ENCODE data around the gene SMIM35.

SMIM35 gene

DNA sequence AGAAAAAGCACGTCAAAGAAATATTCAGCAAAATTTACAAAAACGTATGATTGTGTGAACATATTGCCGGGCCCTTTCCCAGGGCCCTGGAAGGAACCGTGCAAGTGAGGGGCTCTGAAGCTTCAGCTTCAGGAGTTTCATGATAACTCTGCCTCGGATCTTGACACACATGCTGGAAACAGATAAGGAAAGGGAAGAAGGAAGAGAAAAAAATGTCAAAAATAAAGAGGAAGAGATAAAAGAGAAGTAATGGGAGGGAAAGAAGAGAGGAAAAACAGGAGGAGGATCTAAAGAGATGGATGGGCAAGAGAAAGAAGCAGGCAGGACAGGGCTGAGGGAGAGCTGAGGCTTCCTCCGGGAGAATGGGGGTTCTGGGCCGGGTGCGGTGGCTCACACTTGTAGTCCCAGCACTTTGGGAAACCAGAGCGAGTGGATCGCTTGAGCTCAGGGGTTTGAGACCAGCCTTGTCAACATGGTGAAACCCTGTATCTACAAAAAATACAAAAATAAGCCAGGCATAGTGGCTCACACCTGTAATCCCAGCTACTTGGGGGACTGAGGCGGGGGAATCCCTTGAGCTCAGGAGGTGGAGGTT lies 12.6 kb downstream of the SMIM35 start:
- DNase-seq (ENCODE audit: low read depth): no peak
- TF ChIP-seq, protein P1, sequence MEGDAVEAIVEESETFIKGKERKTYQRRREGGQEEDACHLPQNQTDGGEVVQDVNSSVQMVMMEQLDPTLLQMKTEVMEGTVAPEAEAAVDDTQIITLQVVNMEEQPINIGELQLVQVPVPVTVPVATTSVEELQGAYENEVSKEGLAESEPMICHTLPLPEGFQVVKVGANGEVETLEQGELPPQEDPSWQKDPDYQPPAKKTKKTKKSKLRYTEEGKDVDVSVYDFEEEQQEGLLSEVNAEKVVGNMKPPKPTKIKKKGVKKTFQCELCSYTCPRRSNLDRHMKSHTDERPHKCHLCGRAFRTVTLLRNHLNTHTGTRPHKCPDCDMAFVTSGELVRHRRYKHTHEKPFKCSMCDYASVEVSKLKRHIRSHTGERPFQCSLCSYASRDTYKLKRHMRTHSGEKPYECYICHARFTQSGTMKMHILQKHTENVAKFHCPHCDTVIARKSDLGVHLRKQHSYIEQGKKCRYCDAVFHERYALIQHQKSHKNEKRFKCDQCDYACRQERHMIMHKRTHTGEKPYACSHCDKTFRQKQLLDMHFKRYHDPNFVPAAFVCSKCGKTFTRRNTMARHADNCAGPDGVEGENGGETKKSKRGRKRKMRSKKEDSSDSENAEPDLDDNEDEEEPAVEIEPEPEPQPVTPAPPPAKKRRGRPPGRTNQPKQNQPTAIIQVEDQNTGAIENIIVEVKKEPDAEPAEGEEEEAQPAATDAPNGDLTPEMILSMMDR (conservative IDR thresholded peaks at IDR 0.05; ENCODE audit: low read length): no peak
- H3K4me3 ChIP-seq (ENCODE audit: low read length): no peak overlapping the region

DNA sequence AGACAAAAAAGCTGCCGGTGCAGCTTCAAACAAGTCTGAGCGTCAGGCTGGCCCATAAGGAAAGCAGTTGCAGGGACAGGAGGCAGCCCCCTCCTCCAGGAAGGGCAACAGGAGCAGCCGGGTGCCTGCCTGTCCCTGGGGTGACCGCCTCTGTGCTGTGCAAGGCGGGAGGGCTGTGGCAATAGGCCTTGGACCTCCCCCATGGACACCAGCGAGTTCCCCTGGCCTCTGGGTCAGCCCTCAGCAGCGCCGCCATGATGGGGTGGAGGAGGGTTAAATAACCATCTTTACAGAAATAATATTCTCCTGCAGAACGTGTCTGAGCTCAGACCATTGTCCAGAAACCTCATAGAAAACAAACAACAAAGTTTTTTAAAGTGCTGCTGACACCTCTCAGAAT lies 13.2 kb downstream of the SMIM35 start:
- TF ChIP-seq, protein P1 (conservative IDR thresholded peaks at IDR 0.05; ENCODE audit: low read length): no peak
- no peak overlapping the region for H3K4me3 ChIP-seq (ENCODE audit: low read length)
- no peak for DNase-seq (ENCODE audit: low read depth)

DNA sequence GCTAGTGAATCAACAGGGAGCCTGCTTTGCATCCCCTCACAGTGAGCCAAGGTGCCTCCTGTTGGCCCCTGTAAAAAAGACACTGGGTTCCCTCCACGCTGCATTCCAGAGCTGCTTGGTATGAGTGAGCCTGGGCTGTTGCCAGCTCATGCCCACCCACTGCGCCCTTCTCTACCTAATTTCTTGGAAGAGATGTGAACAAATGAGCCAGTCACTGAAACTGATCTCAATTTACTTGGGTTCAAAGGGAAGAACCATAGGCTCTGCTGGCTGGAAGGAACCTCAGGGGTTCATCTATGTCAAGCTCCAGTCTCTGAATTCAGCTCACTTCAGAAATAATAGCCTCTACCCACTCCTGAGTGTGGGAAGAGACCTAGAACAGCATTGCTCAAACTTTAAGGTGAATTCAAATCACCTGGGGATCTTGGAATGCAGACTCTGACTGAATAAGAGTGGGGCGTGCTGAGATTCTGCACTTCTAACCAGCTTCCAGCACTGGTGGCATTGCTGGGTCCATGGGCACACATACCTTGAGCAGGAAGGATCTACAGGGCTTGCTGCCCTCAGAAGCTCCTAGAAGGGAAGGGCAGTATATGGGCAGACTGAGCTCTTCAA lies 15.2 kb downstream of the SMIM35 start:
- H3K4me3 ChIP-seq (ENCODE audit: low read length): no peak overlapping the region
- TF ChIP-seq, protein P1 (conservative IDR thresholded peaks at IDR 0.05; ENCODE audit: low read length): no peak
- DNase-seq (ENCODE audit: low read depth): no peak

DNA sequence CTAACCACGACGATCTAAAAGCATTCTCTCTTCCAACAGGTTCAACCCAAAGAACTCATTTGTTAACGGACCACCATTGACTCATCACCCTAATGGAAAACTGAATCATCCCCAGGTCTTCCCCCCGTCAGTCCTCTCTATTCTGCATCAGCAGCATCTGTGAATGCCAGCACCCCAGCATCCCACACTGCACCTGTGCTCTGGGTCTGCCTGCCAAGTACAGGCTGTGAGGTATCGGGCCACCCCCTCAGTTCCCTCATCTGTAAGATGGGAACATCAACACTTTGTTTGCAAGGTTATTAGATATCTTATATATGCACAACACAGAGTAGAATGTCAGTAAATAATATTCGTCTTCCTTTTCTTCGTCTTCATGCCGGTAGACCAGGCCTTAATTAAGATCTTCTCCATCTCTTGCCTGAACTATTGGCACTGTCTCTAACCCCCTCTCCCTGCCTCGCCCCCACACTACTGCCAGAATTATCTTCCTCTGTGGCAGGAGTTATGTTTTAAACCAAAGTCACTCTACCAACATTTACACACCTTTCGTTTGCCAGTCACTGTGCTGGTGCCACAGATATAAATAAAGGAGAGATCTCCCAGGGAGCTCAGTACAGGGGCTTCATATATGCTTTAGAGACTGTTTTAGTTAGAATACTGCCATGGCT lies 17.7 kb downstream of the SMIM35 start:
- no peak for DNase-seq (ENCODE audit: low read depth)
- TF ChIP-seq, protein P1 (conservative IDR thresholded peaks at IDR 0.05; ENCODE audit: low read length): no peak
- H3K4me3 ChIP-seq (ENCODE audit: low read length): no peak overlapping the region

DNA sequence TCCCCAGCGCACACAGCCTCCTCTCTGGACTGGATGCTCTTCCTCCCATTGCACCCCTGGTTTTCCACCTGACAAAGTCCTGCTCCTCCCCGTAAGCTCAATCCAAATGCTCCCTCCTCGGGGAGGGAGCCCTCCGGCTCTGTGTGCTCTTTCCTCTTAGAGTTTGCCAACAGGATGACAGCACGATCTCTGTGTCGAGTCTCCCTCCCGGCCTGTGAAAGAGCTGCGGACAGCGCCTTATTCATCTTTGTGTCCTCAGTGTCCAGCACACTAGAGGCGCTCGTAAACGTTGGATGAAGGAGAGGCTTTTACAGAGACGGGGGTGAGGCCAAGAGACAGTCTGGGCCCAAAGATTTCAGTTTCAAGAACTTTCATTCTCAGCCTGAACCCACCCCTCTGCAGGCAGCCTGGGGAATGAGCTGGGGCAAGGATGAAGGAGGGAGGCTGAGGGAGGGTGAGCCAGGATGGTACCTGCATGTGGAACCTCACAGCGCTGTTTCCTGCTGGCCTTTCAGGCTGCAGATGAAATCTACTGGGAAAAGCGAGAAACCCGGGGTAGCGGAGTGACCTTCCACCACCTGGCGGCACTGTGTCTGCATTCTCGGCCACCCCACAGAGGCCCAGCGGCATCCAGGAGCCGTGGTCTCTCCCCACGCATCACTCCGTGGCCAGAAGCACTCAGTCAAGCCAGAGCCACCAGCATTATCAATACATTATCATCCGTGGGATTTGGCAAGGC lies 18.4 kb downstream of the SMIM35 start:
- no peak overlapping the region for H3K4me3 ChIP-seq (ENCODE audit: low read length)
- DNase-seq (ENCODE audit: low read depth): no peak
- TF ChIP-seq, protein P1 (conservative IDR thresholded peaks at IDR 0.05; ENCODE audit: low read length): no peak

DNA sequence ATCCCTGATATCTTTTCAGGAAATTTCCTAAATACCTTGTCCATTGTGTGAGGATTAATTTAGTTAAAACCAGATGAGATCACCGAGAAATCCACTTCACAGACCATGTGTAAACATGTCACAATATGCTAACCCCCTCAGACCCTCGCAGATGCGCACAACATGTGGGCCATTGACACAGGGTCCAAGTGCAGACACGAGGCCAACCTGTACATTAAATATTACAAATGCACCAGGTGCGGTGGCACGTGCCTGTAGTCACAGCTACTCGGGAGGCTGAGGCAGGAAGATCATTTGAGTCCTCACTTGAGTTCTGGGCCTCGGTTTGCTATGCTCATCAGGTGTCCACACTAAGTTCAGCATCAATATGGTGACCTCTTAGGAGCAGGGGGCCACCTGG lies 19.8 kb downstream of the SMIM35 start:
- TF ChIP-seq, protein P1 (conservative IDR thresholded peaks at IDR 0.05; ENCODE audit: low read length): no peak
- DNase-seq (ENCODE audit: low read depth): no peak
- no peak overlapping the region for H3K4me3 ChIP-seq (ENCODE audit: low read length)
